Stimulated activated effector memory CD8-positive, alpha-beta T cell treated with anti-CD3 and anti-CD28 coated beads, Interleukin-12 subunit alpha, Interleukin-12 subunit beta, amount 100 ng/mL, for 72 hours (primary cell): ENCODE results near the gene RAP1GAP.

ENCODE experiments used
- ATAC-seq: fragments of 150-1000 bp; cut with Tn5 transposase; 2 replicates; pipeline ENCODE4 v1.10.0; 2021
- DNase-seq, 2 donors: peaks; one replicate each; pipeline ENCODE4 v3.0.0; 2021 to 2022; ENCODE audit warnings: low spot score in 2 of 2
- H3K27ac Mint-ChIP-seq: one replicate; pipeline ENCODE4 v1.8.0; 2022; ENCODE audit warnings: mild to moderate bottlenecking, mixed read lengths
- H3K36me3 Mint-ChIP-seq: one replicate; pipeline ENCODE4 v1.8.0; 2022; ENCODE audit warnings: mild to moderate bottlenecking, mixed read lengths
- H3K4me1 Mint-ChIP-seq: one replicate; pipeline ENCODE4 v1.8.0; 2022; ENCODE audit warnings: mixed read lengths
- H3K4me3 Mint-ChIP-seq: one replicate; pipeline ENCODE4 v1.8.0; 2022; ENCODE audit warnings: mild to moderate bottlenecking, mixed read lengths
- H3K9me3 Mint-ChIP-seq: one replicate; pipeline ENCODE4 v1.8.0; 2022; ENCODE audit warnings: mixed read lengths

Gene RAP1GAP

GRCh38 chr1:21620011-21620410 is 49.1 kb downstream of the RAP1GAP start:
- Mint-ChIP-seq H3K27ac (no peak overlapping the region), H3K4me1 (no peaks in the 10 kb centered on the region), H3K36me3 (no peaks in the 10 kb centered on the region), H3K9me3 (no peaks in the 10 kb centered on the region), H3K4me3 (no peak overlapping the region)
- no peak for DNase-seq
- ATAC-seq: no peak

- H3K27ac Mint-ChIP-seq: no peak overlapping the region
- H3K4me3 Mint-ChIP-seq: no peak overlapping the region
- H3K36me3 Mint-ChIP-seq: no peaks in the 10 kb centered on the region
- no peaks in the 10 kb centered on the region for H3K9me3 Mint-ChIP-seq
- ATAC-seq: no peak
- DNase-seq: no peak
- no peaks in the 10 kb centered on the region for H3K4me1 Mint-ChIP-seq
Measured at GRCh38 chr1:21619375-21619947, 49.7 kb downstream of the RAP1GAP start.

- H3K4me1 Mint-ChIP-seq: no peaks in the 10 kb centered on the region
- DNase-seq (no peak), ATAC-seq (no peak)
- H3K9me3 Mint-ChIP-seq: no peaks in the 10 kb centered on the region
- no peak overlapping the region for H3K4me3 Mint-ChIP-seq
- no peaks in the 10 kb centered on the region for H3K36me3 Mint-ChIP-seq
- H3K27ac Mint-ChIP-seq: no peak overlapping the region
Measured at GRCh38 chr1:21618561-21619374, 50.4 kb downstream of the RAP1GAP start.

- Mint-ChIP-seq H3K4me1 (no peaks in the 10 kb centered on the region), H3K9me3 (no peaks in the 10 kb centered on the region), H3K4me3 (no peak overlapping the region)
Measured at GRCh38 chr1:21618059-21618458, 51.1 kb downstream of the RAP1GAP start.

GRCh38 chr1:21617126-21617738 is 51.9 kb downstream of the RAP1GAP start:
- H3K4me3 Mint-ChIP-seq: no peak overlapping the region
- ATAC-seq (no peak), DNase-seq (no peak)
- no peak overlapping the region for H3K27ac Mint-ChIP-seq
- H3K4me1 Mint-ChIP-seq: no peaks in the 10 kb centered on the region
- H3K9me3 Mint-ChIP-seq: no peaks in the 10 kb centered on the region
- no peaks in the 10 kb centered on the region for H3K36me3 Mint-ChIP-seq

More at GRCh38 chr1:21618059-21618458, 51.1 kb downstream of the RAP1GAP start:
- ATAC-seq (no peak), DNase-seq (no peak)
- Mint-ChIP-seq H3K36me3 (no peaks in the 10 kb centered on the region), H3K27ac (no peak overlapping the region)

GRCh38 chr1:21616372-21616771 is 52.8 kb downstream of the RAP1GAP start:
- ATAC-seq (no peak), DNase-seq (no peak)
- Mint-ChIP-seq H3K4me3 (no peak overlapping the region), H3K27ac (no peak overlapping the region), H3K4me1 (no peaks in the 10 kb centered on the region), H3K36me3 (no peaks in the 10 kb centered on the region), H3K9me3 (no peaks in the 10 kb centered on the region)

- no peak overlapping the region for H3K4me3 Mint-ChIP-seq
- ATAC-seq (no peak), DNase-seq (no peak)
- H3K27ac Mint-ChIP-seq: no peak overlapping the region
- H3K36me3 Mint-ChIP-seq: no peaks in the 10 kb centered on the region
- no peaks in the 10 kb centered on the region for H3K4me1 Mint-ChIP-seq
- no peaks in the 10 kb centered on the region for H3K9me3 Mint-ChIP-seq
Measured at GRCh38 chr1:21614419-21615115, 54.6 kb downstream of the RAP1GAP start.

GRCh38 chr1:21613072-21613867 is 55.9 kb downstream of the RAP1GAP start:
- no peaks in the 10 kb centered on the region for H3K9me3 Mint-ChIP-seq
- no peak overlapping the region for H3K4me3 Mint-ChIP-seq
- ATAC-seq (no peak), DNase-seq (no peak)
- no peak overlapping the region for H3K27ac Mint-ChIP-seq
- peaks cover 9% of the 10 kb centered on the region for H3K4me1 Mint-ChIP-seq
- no peaks in the 10 kb centered on the region for H3K36me3 Mint-ChIP-seq

GRCh38 chr1:21612057-21612456 is 57.1 kb downstream of the RAP1GAP start:
- Mint-ChIP-seq H3K4me1 (peaks cover 21% of the 10 kb centered on the region), H3K27ac (no peak overlapping the region), H3K9me3 (no peaks in the 10 kb centered on the region), H3K4me3 (no peak overlapping the region), H3K36me3 (no peaks in the 10 kb centered on the region)
- DNase-seq (no peak), ATAC-seq (no peak)

- H3K4me3 Mint-ChIP-seq: no peak overlapping the region
- peaks cover 21% of the 10 kb centered on the region for H3K4me1 Mint-ChIP-seq
- H3K27ac Mint-ChIP-seq: no peak overlapping the region
- no peaks in the 10 kb centered on the region for H3K9me3 Mint-ChIP-seq
- no peaks in the 10 kb centered on the region for H3K36me3 Mint-ChIP-seq
- DNase-seq (no peak), ATAC-seq (no peak)
Measured at GRCh38 chr1:21610989-21611785, 58.0 kb downstream of the RAP1GAP start.

- ATAC-seq: no peak
- no peak for DNase-seq
- Mint-ChIP-seq H3K4me3 (no peak overlapping the region), H3K4me1 (peaks cover 21% of the 10 kb centered on the region), H3K36me3 (no peaks in the 10 kb centered on the region), H3K27ac (no peak overlapping the region), H3K9me3 (no peaks in the 10 kb centered on the region)
Measured at GRCh38 chr1:21610027-21610426, 59.1 kb downstream of the RAP1GAP start.

GRCh38 chr1:21608798-21609197 is 60.4 kb downstream of the RAP1GAP start:
- DNase-seq: no peak
- H3K4me1 Mint-ChIP-seq: peaks cover 27% of the 10 kb centered on the region
- no peak for ATAC-seq
- no peaks in the 10 kb centered on the region for H3K36me3 Mint-ChIP-seq
- H3K9me3 Mint-ChIP-seq: no peaks in the 10 kb centered on the region
- H3K4me3 Mint-ChIP-seq: no peak overlapping the region
- H3K27ac Mint-ChIP-seq: no peak overlapping the region

- Mint-ChIP-seq H3K27ac (no peak overlapping the region), H3K9me3 (no peaks in the 10 kb centered on the region), H3K4me1 (peaks cover 30% of the 10 kb centered on the region), H3K36me3 (no peaks in the 10 kb centered on the region), H3K4me3 (peak overlapping the region; percentile 48)
- DNase-seq: peak; percentile 37 to 78
- peak; percentile 86 for ATAC-seq
Measured at GRCh38 chr1:21607549-21608529, 61.3 kb downstream of the RAP1GAP start.
